Tibial artery (tissue), 4 donors: Measurements from ENCODE around the gene STMND1.

Experiments used
- DNase-seq, 2 donors: peaks; one replicate each; pipeline ENCODE4 v3.0.0-alpha.2; 2019
- H3K27ac ChIP-seq, 2 donors: fragments of 200-600 bp; sonication (generic) in 1 of 2; 1 replicate in 1 of 2; 2 replicates in 1 of 2; pipeline ENCODE4 v1.5.1; 2018 to 2019; ENCODE audit warnings: mild to moderate bottlenecking in 1 of 2
- H3K27me3 ChIP-seq, 2 donors: fragments of 200-600 bp; sonication (generic) in 1 of 2; one replicate each; pipeline versions ENCODE4 v1.5.1 to v1.6.0; 2016 to 2019
- H3K36me3 ChIP-seq, 3 donors: fragments of 200-600 bp; sonication (generic) in 2 of 3; one replicate each; pipeline ENCODE4 v1.5.1; 2016 to 2019; ENCODE audit warnings: mild to moderate bottlenecking in 2 of 3
- H3K4me1 ChIP-seq, 4 donors: fragments of 200-600 bp; sonication (generic) in 2 of 4; 1 replicate in 3 of 4; 2 replicates in 1 of 4; pipeline ENCODE4 v1.5.1; 2016 to 2019
- H3K4me3 ChIP-seq, 2 donors: fragments of 200-600 bp; sonication (generic) in 1 of 2; 1 replicate in 1 of 2; 2 replicates in 1 of 2; pipeline ENCODE4 v1.5.1; 2018 to 2019; ENCODE audit warnings: mild to moderate bottlenecking in 2 of 2
- H3K9me3 ChIP-seq, 3 donors: fragments of 200-600 bp; sonication (generic) in 1 of 3; one replicate each; pipeline ENCODE4 v1.5.1; 2016 to 2019
- intact Hi-C: fragments of 100-400 bp; cut with DNase I; formaldehyde crosslinking; loops from one replicate; pipeline ENCODE4 v1.15.0; 2023; ENCODE audit warnings: low total_unique reads
- TF ChIP-seq, protein P1 (sequence below), 2 experiments: fragments of 200-600 bp in 1 of 2; fragments of 450-650 bp in 1 of 2; IDR thresholded peaks; one replicate each; pipeline ENCODE4 v1.5.1; 2017 to 2019; ENCODE audit warnings: antibody characterized with exemption in 2 of 2, mild to moderate bottlenecking in 1 of 2, moderate library complexity in 1 of 2

STMND1 gene

DNA sequence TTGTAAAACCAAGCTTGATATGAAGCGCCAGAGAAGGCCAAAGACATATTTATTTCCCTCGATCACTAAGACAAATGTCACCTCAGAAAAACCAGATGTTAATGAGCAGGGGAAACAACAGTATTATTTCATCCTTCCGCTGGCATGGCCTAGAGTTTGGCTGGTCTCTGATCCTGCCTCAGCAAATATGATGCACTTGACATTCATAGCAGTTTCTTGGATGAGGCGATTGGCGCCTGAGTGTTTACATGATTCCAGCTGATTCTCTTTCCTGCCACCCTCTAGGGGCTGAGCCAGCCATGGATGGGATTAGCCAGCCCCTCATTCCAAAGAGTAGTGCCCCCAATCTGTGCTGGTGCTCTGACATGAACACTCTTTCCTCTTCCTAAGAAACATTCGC lies 67.9 kb downstream of the STMND1 start:
- H3K36me3 ChIP-seq: no peaks in the 10 kb centered on the region
- no peaks in the 10 kb centered on the region for H3K27me3 ChIP-seq
- TF ChIP-seq, protein P1, sequence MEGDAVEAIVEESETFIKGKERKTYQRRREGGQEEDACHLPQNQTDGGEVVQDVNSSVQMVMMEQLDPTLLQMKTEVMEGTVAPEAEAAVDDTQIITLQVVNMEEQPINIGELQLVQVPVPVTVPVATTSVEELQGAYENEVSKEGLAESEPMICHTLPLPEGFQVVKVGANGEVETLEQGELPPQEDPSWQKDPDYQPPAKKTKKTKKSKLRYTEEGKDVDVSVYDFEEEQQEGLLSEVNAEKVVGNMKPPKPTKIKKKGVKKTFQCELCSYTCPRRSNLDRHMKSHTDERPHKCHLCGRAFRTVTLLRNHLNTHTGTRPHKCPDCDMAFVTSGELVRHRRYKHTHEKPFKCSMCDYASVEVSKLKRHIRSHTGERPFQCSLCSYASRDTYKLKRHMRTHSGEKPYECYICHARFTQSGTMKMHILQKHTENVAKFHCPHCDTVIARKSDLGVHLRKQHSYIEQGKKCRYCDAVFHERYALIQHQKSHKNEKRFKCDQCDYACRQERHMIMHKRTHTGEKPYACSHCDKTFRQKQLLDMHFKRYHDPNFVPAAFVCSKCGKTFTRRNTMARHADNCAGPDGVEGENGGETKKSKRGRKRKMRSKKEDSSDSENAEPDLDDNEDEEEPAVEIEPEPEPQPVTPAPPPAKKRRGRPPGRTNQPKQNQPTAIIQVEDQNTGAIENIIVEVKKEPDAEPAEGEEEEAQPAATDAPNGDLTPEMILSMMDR (IDR thresholded peaks at IDR 0.05): no peak
- DNase-seq: no peak
- no peak overlapping the region for H3K4me3 ChIP-seq
- no peak overlapping the region for H3K27ac ChIP-seq
- no peaks in the 10 kb centered on the region for H3K9me3 ChIP-seq
- H3K4me1 ChIP-seq: peaks cover 0 to 3% (median 0%) of the 10 kb centered on the region in 4 donors
- intact Hi-C loops: no loop called here

GRCh38 chr6:17172836-17173470 lies 71.1 kb downstream of the STMND1 start:
- intact Hi-C loops: no loop called here
- no peak for DNase-seq
- no peaks in the 10 kb centered on the region for H3K36me3 ChIP-seq
- H3K4me1 ChIP-seq: no peaks in the 10 kb centered on the region
- no peaks in the 10 kb centered on the region for H3K9me3 ChIP-seq
- H3K27me3 ChIP-seq: no peaks in the 10 kb centered on the region
- TF ChIP-seq, protein P1 (IDR thresholded peaks at IDR 0.05): no peak
- no peak overlapping the region for H3K27ac ChIP-seq
- no peak overlapping the region for H3K4me3 ChIP-seq

- no peak overlapping the region for H3K27ac ChIP-seq
- no peak overlapping the region for H3K4me3 ChIP-seq
- TF ChIP-seq, protein P1 (IDR thresholded peaks at IDR 0.05): no peak
- no peaks in the 10 kb centered on the region for H3K36me3 ChIP-seq
- no peak for DNase-seq
- intact Hi-C loops: no loop called here
- H3K4me1 ChIP-seq: no peaks in the 10 kb centered on the region
- no peaks in the 10 kb centered on the region for H3K27me3 ChIP-seq
- peaks cover 0 to 4% (median 0%) of the 10 kb centered on the region in 3 donors for H3K9me3 ChIP-seq
These were observed 76.5 kb downstream of the STMND1 start for GRCh38 chr6:17178326-17178725.

GRCh38 chr6:17178754-17179529 lies 77.1 kb downstream of the STMND1 start:
- H3K4me3 ChIP-seq: no peak overlapping the region
- TF ChIP-seq, protein P1 (IDR thresholded peaks at IDR 0.05): no peak
- intact Hi-C loops: no loop called here
- no peak overlapping the region for H3K27ac ChIP-seq
- H3K36me3 ChIP-seq: no peaks in the 10 kb centered on the region
- peaks cover 0 to 4% (median 0%) of the 10 kb centered on the region in 3 donors for H3K9me3 ChIP-seq
- H3K4me1 ChIP-seq: no peaks in the 10 kb centered on the region
- no peak for DNase-seq
- no peaks in the 10 kb centered on the region for H3K27me3 ChIP-seq

DNA sequence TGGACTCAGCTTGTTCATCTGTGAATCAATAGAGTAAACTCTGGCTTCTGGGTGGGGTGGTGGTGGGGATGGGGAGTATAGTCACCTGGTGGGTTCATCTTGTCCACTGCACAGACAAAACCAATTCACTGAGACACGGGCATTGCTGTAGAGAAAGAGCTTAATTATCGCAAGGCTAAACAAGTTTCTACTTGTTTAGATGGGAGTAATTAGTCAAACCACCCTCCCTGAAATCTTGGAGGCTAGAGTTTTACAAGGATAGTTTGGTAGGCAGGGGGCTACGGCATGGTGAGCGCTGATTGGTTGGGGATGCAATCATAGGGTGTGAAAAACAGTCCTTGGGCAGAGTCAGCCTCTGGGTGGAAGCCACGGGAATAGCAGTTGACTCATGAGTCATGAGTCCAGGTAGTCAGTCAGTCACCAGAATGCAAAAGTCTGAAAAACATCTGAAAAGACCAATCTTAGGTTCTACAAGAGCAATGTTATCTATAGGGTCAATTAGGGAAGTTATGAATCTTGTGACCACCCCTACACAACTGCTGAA lies 77.8 kb downstream of the STMND1 start:
- no peak for DNase-seq
- intact Hi-C loops: no loop called here

More for the DNA sequence above, 77.8 kb downstream of the STMND1 start:
- Histone ChIP-seq H3K27me3 (no peaks in the 10 kb centered on the region), H3K36me3 (no peaks in the 10 kb centered on the region), H3K4me1 (no peaks in the 10 kb centered on the region), H3K9me3 (peaks cover 0 to 4% (median 0%) of the 10 kb centered on the region in 3 donors), H3K4me3 (no peak overlapping the region), H3K27ac (no peak overlapping the region)
- TF ChIP-seq, protein P1 (IDR thresholded peaks at IDR 0.05): no peak
